CD4-positive, CD25-positive, alpha-beta regulatory T cell (primary cell): ENCODE results near the gene PTPRE. TPM values are rescaled to one million over a fixed set of nuclear protein-coding genes. Genes with fewer than 3 reads are reported as not detected.

Source experiments
- ATAC-seq, 2 donors: fragments of 150-1000 bp; cut with Tn5 transposase; one replicate each; pipeline ENCODE4 v1.10.0; 2021; ENCODE audit warnings: low read depth in 2 of 2, moderate number of reproducible peaks in 2 of 2, moderate library complexity in 1 of 2
- DNase-seq, 3 donors: peaks; one replicate each; pipeline versions ENCODE4 v3.0.0 to v3.0.0-alpha.2; 2012 to 2022; ENCODE audit warnings: mixed read lengths in 1 of 3
- H3K27ac ChIP-seq: one replicate; pipeline ENCODE4 v1.7.0; 2013; ENCODE audit warnings: mild to moderate bottlenecking, low read length; ENCODE audit not compliant: insufficient read depth, poor library complexity, severe bottlenecking
- H3K27me3 ChIP-seq: one replicate; pipeline ENCODE4 v1.7.0; 2013; ENCODE audit warnings: low read length; ENCODE audit not compliant: control insufficient read depth, insufficient read depth
- H3K36me3 ChIP-seq: one replicate; pipeline ENCODE4 v1.7.0; 2013; ENCODE audit warnings: mild to moderate bottlenecking, low read length, moderate library complexity; ENCODE audit not compliant: control insufficient read depth, insufficient read depth
- H3K4me1 ChIP-seq: 2 replicates; pipeline ENCODE4 v1.7.0; 2013; ENCODE audit warnings: mild to moderate bottlenecking, low read length; ENCODE audit not compliant: insufficient read depth, control insufficient read depth, poor library complexity, severe bottlenecking
- H3K4me3 ChIP-seq: one replicate; pipeline ENCODE4 v1.7.0; 2013; ENCODE audit warnings: low read depth, mild to moderate bottlenecking, low read length, moderate library complexity
- H3K9me3 ChIP-seq, 2 experiments: 1 replicate in 1 of 2; 2 replicates in 1 of 2; pipeline ENCODE4 v1.7.0; 2013; ENCODE audit warnings: low read length in 2 of 2, mild to moderate bottlenecking in 1 of 2, moderate library complexity in 1 of 2; ENCODE audit not compliant: control insufficient read depth in 2 of 2
- H3K27ac Mint-ChIP-seq, 3 donors: one replicate each; pipeline ENCODE4 v1.8.0; 2020 to 2022; ENCODE audit warnings: mild to moderate bottlenecking in 3 of 3, mixed read lengths in 3 of 3, moderate library complexity in 2 of 3
- H3K27me3 Mint-ChIP-seq: one replicate; pipeline ENCODE4 v1.8.0; 2022; ENCODE audit warnings: mild to moderate bottlenecking, mixed read lengths
- H3K36me3 Mint-ChIP-seq: one replicate; pipeline ENCODE4 v1.8.0; 2020; ENCODE audit warnings: mixed read lengths
- H3K4me1 Mint-ChIP-seq, 4 donors: one replicate each; pipeline ENCODE4 v1.8.0; 2020 to 2022; ENCODE audit warnings: mixed read lengths in 4 of 4, mild to moderate bottlenecking in 1 of 4
- H3K4me3 Mint-ChIP-seq, 4 donors: one replicate each; pipeline ENCODE4 v1.8.0; 2020 to 2022; ENCODE audit warnings: mild to moderate bottlenecking in 4 of 4, mixed read lengths in 4 of 4, moderate library complexity in 3 of 4
- H3K9me3 Mint-ChIP-seq, 7 donors: one replicate each; pipeline ENCODE4 v1.8.0; 2020 to 2022; ENCODE audit warnings: mixed read lengths in 7 of 7, mild to moderate bottlenecking in 3 of 7, moderate library complexity in 2 of 7
- polyA plus RNA-seq, 4 donors: library from polyadenylated mRNA; unstranded; fragments of 300-500 nt; fragmentation: Illumina TruSeq; gene quantifications; one replicate each; pipeline ENCODE4 v1.2.3, GENCODE V29; 2021
- total RNA-seq: library from RNA; stranded (reverse); gene quantifications from one replicate; pipeline ENCODE4 v1.2.3, GENCODE V29; 2022

Gene PTPRE
- total and polyA plus RNA-seq, 5 donors from 2014 or later, result 10.0 to 63.9 (median 13.7) TPM

- Histone ChIP-seq H3K27ac (no peak overlapping the region), H3K4me3 (no peak overlapping the region), H3K9me3 (no peaks in the 10 kb centered on the region), H3K27me3 (no peaks in the 10 kb centered on the region), H3K4me1 (no peaks in the 10 kb centered on the region), H3K36me3 (peaks cover 47% of the 10 kb centered on the region)
- H3K4me1 Mint-ChIP-seq, result peaks cover 0 to 4% (median 1%) of the 10 kb centered on the region in 4 donors
- H3K27ac Mint-ChIP-seq, result no peak overlapping the region
- peaks cover 29% of the 10 kb centered on the region for H3K36me3 Mint-ChIP-seq
- no peak for ATAC-seq
- H3K9me3 Mint-ChIP-seq, result no peaks in the 10 kb centered on the region
- H3K4me3 Mint-ChIP-seq, result no peak overlapping the region
- H3K27me3 Mint-ChIP-seq, result no peaks in the 10 kb centered on the region
- no peak for DNase-seq
Observed at GRCh38 chr10:128084364-128084763, 177.5 kb downstream of the PTPRE start.

DNA sequence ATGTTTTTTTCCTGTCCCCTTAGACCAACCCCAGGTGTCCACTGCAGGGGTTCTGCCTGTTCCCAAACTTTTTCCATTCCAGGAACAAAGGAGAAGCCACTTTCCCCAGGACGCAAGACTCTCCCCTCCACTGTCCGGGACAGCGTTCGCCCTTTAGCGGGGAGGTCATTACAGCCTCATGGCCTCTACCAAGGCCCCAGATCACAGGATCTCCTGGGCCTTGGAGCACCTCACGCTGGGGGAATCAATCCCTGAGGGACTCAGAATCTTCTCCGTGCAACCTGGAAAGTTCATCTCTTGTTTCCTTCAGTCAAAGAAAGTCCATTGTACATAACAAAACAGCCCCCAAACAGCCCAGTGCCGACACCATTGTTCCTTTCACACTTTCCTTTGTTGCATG is 178.1 kb downstream of the PTPRE start:
- Histone ChIP-seq H3K4me1 (no peaks in the 10 kb centered on the region), H3K9me3 (no peaks in the 10 kb centered on the region), H3K36me3 (peaks cover 41% of the 10 kb centered on the region), H3K4me3 (no peak overlapping the region), H3K27ac (no peak overlapping the region), H3K27me3 (no peaks in the 10 kb centered on the region)
- DNase-seq (no peak), ATAC-seq (no peak)
- H3K36me3 Mint-ChIP-seq, result peaks cover 23% of the 10 kb centered on the region
- H3K4me1 Mint-ChIP-seq, result peaks cover 0 to 4% (median 1%) of the 10 kb centered on the region in 4 donors
- H3K9me3 Mint-ChIP-seq, result no peaks in the 10 kb centered on the region
- no peak overlapping the region for H3K4me3 Mint-ChIP-seq
- peak overlapping the region in 1 of 3 donors; percentile 12 for H3K27ac Mint-ChIP-seq
- H3K27me3 Mint-ChIP-seq, result no peaks in the 10 kb centered on the region

DNA sequence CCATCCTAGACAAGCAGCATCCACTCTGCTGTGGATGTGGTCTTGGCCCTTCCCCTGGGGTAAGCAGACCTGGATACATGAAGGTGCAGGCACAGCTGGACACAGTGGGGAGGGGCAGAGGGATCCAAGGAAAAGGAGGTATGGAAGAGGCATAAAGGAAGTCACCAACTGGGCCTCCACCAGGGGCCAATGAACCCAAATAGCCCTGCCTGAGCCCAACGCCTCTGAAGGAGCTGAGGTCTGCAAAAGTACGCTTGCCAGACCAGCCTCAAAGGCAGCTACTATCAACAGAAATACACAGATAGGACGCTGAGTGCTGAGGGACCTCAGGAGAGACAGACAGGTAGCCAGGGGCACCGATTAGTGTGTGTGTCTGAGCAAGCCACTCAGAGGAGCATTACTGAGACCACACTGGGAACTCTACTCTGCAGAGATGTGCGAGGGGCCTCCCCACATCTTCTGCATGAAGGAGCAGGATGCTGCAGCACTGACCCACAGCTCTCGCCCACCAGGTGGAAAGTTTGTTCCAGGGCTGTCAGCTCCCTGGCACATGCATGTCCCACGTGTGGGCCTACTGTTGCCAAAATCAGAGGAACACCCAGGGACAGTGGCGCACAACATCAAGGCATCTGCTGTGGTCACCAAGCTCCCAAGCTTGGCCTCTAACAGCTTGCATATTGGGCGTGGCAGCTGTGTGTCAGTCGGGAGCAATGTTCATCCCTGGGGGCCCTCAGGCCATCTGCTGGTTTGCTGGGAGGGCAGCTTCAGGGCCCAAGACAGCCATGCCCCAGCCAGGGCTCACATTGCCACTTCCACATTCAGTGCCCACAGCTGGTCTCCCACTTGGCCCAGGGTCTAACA is 179.3 kb downstream of the PTPRE start:
- Mint-ChIP-seq H3K27ac (peak overlapping the region in 1 of 3 donors; percentile 46), H3K27me3 (no peaks in the 10 kb centered on the region), H3K4me3 (no peak overlapping the region), H3K36me3 (peaks cover 15% of the 10 kb centered on the region), H3K9me3 (no peaks in the 10 kb centered on the region), H3K4me1 (peaks cover 0 to 4% (median 1%) of the 10 kb centered on the region in 4 donors)
- no peaks in the 10 kb centered on the region for H3K4me1 ChIP-seq
- ATAC-seq (no peak), DNase-seq (no peak)
- H3K27ac ChIP-seq, result no peak overlapping the region
- no peaks in the 10 kb centered on the region for H3K27me3 ChIP-seq
- H3K9me3 ChIP-seq, result no peaks in the 10 kb centered on the region
- H3K36me3 ChIP-seq, result peaks cover 29% of the 10 kb centered on the region
- no peak overlapping the region for H3K4me3 ChIP-seq

DNA sequence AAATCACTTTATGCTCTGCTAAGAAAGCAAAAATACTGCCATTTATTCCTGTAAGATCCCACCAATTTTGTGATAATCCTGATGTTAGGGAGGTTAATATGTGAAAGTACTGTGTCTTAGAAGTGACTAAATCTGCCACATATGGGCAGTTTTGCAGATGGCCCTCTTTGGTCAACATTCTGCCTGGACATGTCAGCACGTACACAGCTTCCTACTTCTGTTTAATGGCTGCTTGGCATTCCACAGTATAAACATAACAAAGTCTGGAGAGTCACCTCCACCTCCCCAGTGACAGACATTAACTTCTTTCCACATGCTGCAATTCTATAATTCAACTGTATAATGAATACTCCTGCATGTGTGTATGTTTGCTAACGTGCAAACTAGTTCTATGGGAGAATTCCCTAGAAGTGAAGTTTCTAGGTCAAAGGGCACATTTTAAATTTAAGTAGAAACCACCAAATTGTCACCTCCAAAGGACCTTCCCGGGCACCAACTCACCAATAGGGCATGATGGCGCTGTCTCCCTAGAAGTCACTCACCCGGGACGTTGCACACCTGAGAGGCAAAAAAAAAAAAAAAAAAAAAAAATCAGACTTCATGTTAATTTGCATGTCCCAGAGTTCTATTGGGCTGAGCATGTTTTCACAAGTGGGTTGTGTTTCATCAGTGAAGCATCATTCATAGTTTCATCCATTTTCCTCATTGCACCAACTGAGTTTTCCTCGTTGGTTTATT is 180.4 kb downstream of the PTPRE start:
- peaks cover 0 to 4% (median 1%) of the 10 kb centered on the region in 4 donors for H3K4me1 Mint-ChIP-seq
- DNase-seq (peak in 1 of 3 donors; percentile 17), ATAC-seq (no peak)
- peaks cover 15% of the 10 kb centered on the region for H3K36me3 Mint-ChIP-seq
- no peaks in the 10 kb centered on the region for H3K9me3 Mint-ChIP-seq
- Histone ChIP-seq H3K4me1 (no peaks in the 10 kb centered on the region), H3K4me3 (no peak overlapping the region), H3K27ac (no peak overlapping the region), H3K27me3 (no peaks in the 10 kb centered on the region), H3K36me3 (peaks cover 21% of the 10 kb centered on the region), H3K9me3 (no peaks in the 10 kb centered on the region)
- no peaks in the 10 kb centered on the region for H3K27me3 Mint-ChIP-seq
- H3K4me3 Mint-ChIP-seq, result no peak overlapping the region
- peak overlapping the region in 2 of 3 donors; percentile 23 to 46 for H3K27ac Mint-ChIP-seq

- no peak overlapping the region for H3K27ac ChIP-seq
- H3K4me1 Mint-ChIP-seq, result peaks cover 0 to 4% (median 1%) of the 10 kb centered on the region in 4 donors
- no peaks in the 10 kb centered on the region for H3K9me3 Mint-ChIP-seq
- H3K36me3 ChIP-seq, result peaks cover 18% of the 10 kb centered on the region
- H3K36me3 Mint-ChIP-seq, result peaks cover 15% of the 10 kb centered on the region
- no peaks in the 10 kb centered on the region for H3K27me3 ChIP-seq
- H3K4me3 ChIP-seq, result no peak overlapping the region
- peak in 1 of 3 donors; percentile 41 for DNase-seq
- no peaks in the 10 kb centered on the region for H3K27me3 Mint-ChIP-seq
- ATAC-seq, result no peak
- no peaks in the 10 kb centered on the region for H3K4me1 ChIP-seq
- H3K4me3 Mint-ChIP-seq, result no peak overlapping the region
- H3K9me3 ChIP-seq, result no peaks in the 10 kb centered on the region
- peak overlapping the region in 2 of 3 donors; percentile 20 to 58 for H3K27ac Mint-ChIP-seq
Observed at GRCh38 chr10:128087884-128088709, 181.2 kb downstream of the PTPRE start.

GRCh38 chr10:128091636-128092210 is 184.8 kb downstream of the PTPRE start:
- Mint-ChIP-seq H3K36me3 (no peaks in the 10 kb centered on the region), H3K4me1 (peaks cover 0 to 27% (median 16%) of the 10 kb centered on the region in 4 donors), H3K9me3 (peaks cover 0 to 2% (median 0%) of the 10 kb centered on the region in 7 donors), H3K27ac (no peak overlapping the region), H3K4me3 (no peak overlapping the region), H3K27me3 (no peaks in the 10 kb centered on the region)
- no peak for ATAC-seq
- Histone ChIP-seq H3K27me3 (no peaks in the 10 kb centered on the region), H3K4me3 (no peak overlapping the region), H3K4me1 (peaks cover 20% of the 10 kb centered on the region), H3K36me3 (no peaks in the 10 kb centered on the region), H3K27ac (no peak overlapping the region), H3K9me3 (no peaks in the 10 kb centered on the region)
- no peak for DNase-seq

DNA sequence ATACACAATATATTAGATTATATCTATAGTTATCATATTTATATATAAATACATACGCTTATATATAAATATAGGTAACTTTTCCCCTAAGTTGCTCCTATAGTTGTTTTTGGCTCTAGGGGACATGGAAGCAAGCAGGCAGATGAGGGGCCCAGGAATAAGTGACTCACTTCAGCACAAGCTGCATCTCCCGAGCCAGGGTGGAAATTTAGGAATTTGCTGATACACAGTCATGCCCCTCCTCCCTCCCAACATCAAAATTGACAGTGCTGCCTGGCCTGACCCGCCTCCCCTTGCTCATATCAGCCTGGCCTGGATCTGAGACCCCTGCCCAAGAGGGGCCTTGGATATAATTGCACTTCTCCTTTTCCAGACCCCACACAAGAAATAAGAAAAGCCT is 185.6 kb downstream of the PTPRE start:
- DNase-seq (no peak), ATAC-seq (no peak)
- Histone ChIP-seq H3K27me3 (no peaks in the 10 kb centered on the region), H3K27ac (no peak overlapping the region), H3K4me1 (peaks cover 24% of the 10 kb centered on the region), H3K9me3 (no peaks in the 10 kb centered on the region), H3K4me3 (no peak overlapping the region), H3K36me3 (no peaks in the 10 kb centered on the region)
- H3K36me3 Mint-ChIP-seq, result no peaks in the 10 kb centered on the region
- no peaks in the 10 kb centered on the region for H3K27me3 Mint-ChIP-seq
- peaks cover 0 to 32% (median 20%) of the 10 kb centered on the region in 4 donors for H3K4me1 Mint-ChIP-seq
- peaks cover 0 to 3% (median 0%) of the 10 kb centered on the region in 7 donors for H3K9me3 Mint-ChIP-seq
- no peak overlapping the region for H3K4me3 Mint-ChIP-seq
- no peak overlapping the region for H3K27ac Mint-ChIP-seq
